Breast epithelium (tissue), 4 donors: ENCODE results near the gene PASK. TPM values are rescaled to one million over a fixed set of nuclear protein-coding genes. Genes with fewer than 3 reads are reported as not detected.
A peak's percentile ranks its signal among the peaks of the same experiment; 100 is the strongest.

Source experiments
- DNase-seq, 2 donors: peaks; one replicate each; pipeline ENCODE4 v3.0.0-alpha.2; 2019; ENCODE audit warnings: low spot score in 2 of 2
- H3K27ac ChIP-seq, 2 donors: fragments of 200-600 bp; sonication (generic) in 1 of 2; one replicate each; pipeline ENCODE4 v1.5.1; 2016 to 2019; ENCODE audit warnings: mild to moderate bottlenecking in 1 of 2
- H3K27me3 ChIP-seq, 2 donors: fragments of 200-600 bp; sonication (generic) in 1 of 2; one replicate each; pipeline versions ENCODE4 v1.5.1 to v1.6.0; 2017 to 2019; ENCODE audit warnings: control low read depth in 1 of 2, mild to moderate bottlenecking in 1 of 2
- H3K36me3 ChIP-seq: fragments of 200-600 bp; one replicate; pipeline ENCODE4 v1.5.1; 2019
- H3K4me1 ChIP-seq, 2 donors: fragments of 200-600 bp; sonication (generic); one replicate each; pipeline ENCODE4 v1.5.1; 2016 to 2019; ENCODE audit warnings: control low read depth in 1 of 2
- H3K4me3 ChIP-seq, 3 donors: fragments of 200-600 bp; sonication (generic); 1 replicate in 2 of 3; 2 replicates in 1 of 3; pipeline ENCODE4 v1.5.1; 2016 to 2019; ENCODE audit warnings: mild to moderate bottlenecking in 3 of 3, moderate library complexity in 2 of 3
- H3K9me3 ChIP-seq, 2 donors: fragments of 200-600 bp; sonication (generic) in 1 of 2; one replicate each; pipeline ENCODE4 v1.5.1; 2016 to 2019; ENCODE audit warnings: control low read depth in 1 of 2
- POLR2A ChIP-seq: fragments of 450-650 bp; IDR thresholded peaks from one replicate; pipeline ENCODE4 v1.6.1; 2016; ENCODE audit warnings: antibody characterized with exemption, mild to moderate bottlenecking, moderate library complexity
- POLR2AphosphoS5 ChIP-seq, 3 donors: sonication (generic); formaldehyde crosslinking; IDR thresholded peaks; one replicate each; pipeline ENCODE4 v1.6.1; 2017; ENCODE audit warnings: antibody characterized with exemption in 3 of 3
- intact Hi-C: fragments of 100-400 bp; cut with DNase I; formaldehyde crosslinking; loops from one replicate; pipeline ENCODE4 v1.15.1; 2023; ENCODE audit warnings: low total_unique reads
- total RNA-seq, 3 donors: library from RNA; depleted of rRNA; stranded (reverse); fragments of >200 nt; gene quantifications; one replicate each; pipeline ENCODE4 v1.1.0, GENCODE V29; 2016
- TF ChIP-seq, protein P1 (sequence below), 3 donors: fragments of 450-650 bp; IDR thresholded peaks; one replicate each; pipeline ENCODE4 v1.5.1; 2016 to 2017; ENCODE audit warnings: antibody characterized with exemption in 3 of 3, mild to moderate bottlenecking in 3 of 3, moderate library complexity in 3 of 3

The PASK gene
- total RNA-seq, 3 donors from 2014 or later, result 4.3 to 7.3 (median 6.6) TPM

- H3K9me3 ChIP-seq, result no peaks in the 10 kb centered on the region
- H3K4me1 ChIP-seq, result no peaks in the 10 kb centered on the region
- peak; percentile 78 to 90 for DNase-seq
- H3K36me3 ChIP-seq, result no peaks in the 10 kb centered on the region
- TF ChIP-seq, protein P1, sequence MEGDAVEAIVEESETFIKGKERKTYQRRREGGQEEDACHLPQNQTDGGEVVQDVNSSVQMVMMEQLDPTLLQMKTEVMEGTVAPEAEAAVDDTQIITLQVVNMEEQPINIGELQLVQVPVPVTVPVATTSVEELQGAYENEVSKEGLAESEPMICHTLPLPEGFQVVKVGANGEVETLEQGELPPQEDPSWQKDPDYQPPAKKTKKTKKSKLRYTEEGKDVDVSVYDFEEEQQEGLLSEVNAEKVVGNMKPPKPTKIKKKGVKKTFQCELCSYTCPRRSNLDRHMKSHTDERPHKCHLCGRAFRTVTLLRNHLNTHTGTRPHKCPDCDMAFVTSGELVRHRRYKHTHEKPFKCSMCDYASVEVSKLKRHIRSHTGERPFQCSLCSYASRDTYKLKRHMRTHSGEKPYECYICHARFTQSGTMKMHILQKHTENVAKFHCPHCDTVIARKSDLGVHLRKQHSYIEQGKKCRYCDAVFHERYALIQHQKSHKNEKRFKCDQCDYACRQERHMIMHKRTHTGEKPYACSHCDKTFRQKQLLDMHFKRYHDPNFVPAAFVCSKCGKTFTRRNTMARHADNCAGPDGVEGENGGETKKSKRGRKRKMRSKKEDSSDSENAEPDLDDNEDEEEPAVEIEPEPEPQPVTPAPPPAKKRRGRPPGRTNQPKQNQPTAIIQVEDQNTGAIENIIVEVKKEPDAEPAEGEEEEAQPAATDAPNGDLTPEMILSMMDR (IDR thresholded peaks at IDR 0.05), result no peak
- TF ChIP-seq POLR2AphosphoS5 (IDR thresholded peaks at IDR 0.05) (peak; percentile 90 to 92 (median 90)), POLR2A (no peak)
- H3K4me3 ChIP-seq, result peak within 1 kb of the TSS; percentile 87 to 90 (median 87)
- peak within 1 kb of the TSS; percentile 87 to 89 for H3K27ac ChIP-seq
- H3K27me3 ChIP-seq, result no peaks in the 10 kb centered on the region
- intact Hi-C loops, result loop anchor here (5.0 kb wide), 1 partner anchor 210 kb away; no protein-coding TSS in a partner anchor
These were observed 47.0 kb downstream of the PASK start, which contains the start of gene MTERF4 for GRCh38 chr2:241102239-241102803. Gene MTERF4 (minus strand): TSS chr2:241102287. CDS start chr2:241102273, 14 bp downstream.

DNA sequence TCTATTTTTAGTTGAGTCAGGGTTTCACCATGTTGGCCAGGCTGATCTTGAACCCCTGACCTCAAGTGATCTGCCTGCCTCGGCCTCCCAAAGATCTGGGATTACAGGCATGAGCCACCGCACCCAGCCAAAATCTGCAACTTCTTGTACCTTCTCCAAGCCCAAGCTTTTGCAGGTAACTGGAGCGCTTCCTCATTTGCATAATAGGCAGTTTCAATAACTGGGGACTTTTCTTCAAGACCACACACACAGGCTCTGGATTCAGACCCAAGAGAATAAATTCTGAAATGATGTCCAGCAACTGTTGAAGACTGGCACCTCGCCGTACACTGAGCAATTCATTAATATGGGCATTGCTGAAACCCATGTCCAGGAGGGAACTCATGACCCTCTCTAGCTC lies 50.0 kb downstream of the PASK start:
- H3K4me1 ChIP-seq, result no peaks in the 10 kb centered on the region
- no peak for DNase-seq
- peaks cover 5% of the 10 kb centered on the region for H3K36me3 ChIP-seq

DNA sequence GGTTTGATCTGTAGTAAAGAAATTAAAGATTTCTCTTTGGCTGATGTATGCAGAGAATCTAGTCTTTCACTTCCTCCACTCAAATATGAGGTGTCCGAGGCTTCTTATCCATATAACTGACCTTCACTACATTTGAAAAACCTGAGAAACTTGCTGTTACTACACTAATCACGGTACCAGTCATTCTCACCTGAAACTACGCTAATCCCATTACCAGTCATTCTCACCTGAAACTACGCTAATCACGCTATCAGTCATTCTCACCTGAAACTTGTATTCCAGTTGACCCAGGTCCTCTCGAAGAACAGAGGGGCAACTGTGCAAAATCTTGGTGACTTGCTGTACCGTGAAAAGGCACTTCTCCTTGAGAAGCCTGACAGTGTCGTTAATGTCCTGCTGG lies 52.3 kb downstream of the PASK start:
- Histone ChIP-seq H3K9me3 (no peaks in the 10 kb centered on the region), H3K27me3 (no peaks in the 10 kb centered on the region), H3K4me3 (no peak overlapping the region), H3K27ac (no peak overlapping the region), H3K36me3 (peaks cover 5% of the 10 kb centered on the region), H3K4me1 (no peaks in the 10 kb centered on the region)
- intact Hi-C loops, result no loop called here
- no peak for TF ChIP-seq POLR2AphosphoS5 (IDR thresholded peaks at IDR 0.05)
- TF ChIP-seq POLR2A, result no peak
- TF ChIP-seq, protein P1 (IDR thresholded peaks at IDR 0.05), result no peak
- no peak for DNase-seq

More for the DNA sequence above, 50.0 kb downstream of the PASK start:
- intact Hi-C loops, result no loop called here
- no peak overlapping the region for H3K4me3 ChIP-seq
- TF ChIP-seq POLR2AphosphoS5 (IDR thresholded peaks at IDR 0.05), result no peak
- TF ChIP-seq POLR2A, result no peak
- TF ChIP-seq, protein P1 (IDR thresholded peaks at IDR 0.05), result no peak
- no peaks in the 10 kb centered on the region for H3K27me3 ChIP-seq
- H3K9me3 ChIP-seq, result no peaks in the 10 kb centered on the region
- H3K27ac ChIP-seq, result no peak overlapping the region

DNA sequence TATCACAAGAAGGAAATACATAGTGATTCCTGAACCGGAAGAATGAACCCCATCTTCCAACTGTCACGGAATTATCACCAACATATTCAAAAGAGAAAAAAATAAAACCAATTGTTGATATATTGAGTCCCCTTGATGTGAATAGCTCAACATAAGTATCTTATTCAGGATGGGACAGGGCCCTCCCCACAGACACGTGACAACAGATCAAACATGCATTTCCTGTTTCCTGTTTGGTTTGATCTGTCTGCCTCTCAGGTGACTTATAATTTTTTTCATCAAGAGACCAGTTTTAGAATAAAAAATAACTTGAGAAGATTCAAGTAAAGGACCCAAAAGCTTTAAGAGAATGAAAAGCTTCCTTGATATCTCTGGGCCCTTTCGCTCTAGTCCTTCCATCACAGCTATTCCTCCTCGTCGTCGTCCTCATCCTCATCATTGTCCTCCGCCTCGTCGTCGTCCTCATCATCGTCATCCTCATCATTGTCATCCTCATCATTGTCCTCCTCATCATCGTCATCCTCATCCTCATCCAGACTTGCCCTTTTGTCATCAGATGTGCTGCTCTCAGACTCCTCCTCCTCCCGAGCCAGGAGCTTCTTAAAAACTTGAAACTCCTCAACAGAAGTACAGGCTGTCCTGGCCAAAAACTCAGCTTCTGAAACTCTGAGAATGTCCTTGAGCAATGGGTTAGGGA lies 53.5 kb downstream of the PASK start:
- Histone ChIP-seq H3K4me3 (no peak overlapping the region), H3K27me3 (no peaks in the 10 kb centered on the region), H3K27ac (no peak overlapping the region), H3K9me3 (no peaks in the 10 kb centered on the region), H3K4me1 (no peaks in the 10 kb centered on the region), H3K36me3 (peaks cover 5% of the 10 kb centered on the region)
- TF ChIP-seq POLR2AphosphoS5 (IDR thresholded peaks at IDR 0.05) (no peak), POLR2A (no peak)
- TF ChIP-seq, protein P1 (IDR thresholded peaks at IDR 0.05), result no peak
- intact Hi-C loops, result no loop called here
- no peak for DNase-seq

GRCh38 chr2:241094924-241095420 lies 54.3 kb downstream of the PASK start:
- Histone ChIP-seq H3K27ac (no peak overlapping the region), H3K4me1 (no peaks in the 10 kb centered on the region), H3K36me3 (peaks cover 5% of the 10 kb centered on the region), H3K9me3 (no peaks in the 10 kb centered on the region), H3K4me3 (no peak overlapping the region), H3K27me3 (no peaks in the 10 kb centered on the region)
- intact Hi-C loops, result no loop called here
- TF ChIP-seq, protein P1 (IDR thresholded peaks at IDR 0.05), result no peak
- TF ChIP-seq POLR2A (no peak), POLR2AphosphoS5 (IDR thresholded peaks at IDR 0.05) (no peak)
- DNase-seq, result no peak
